ENCODE results near the gene GABRE.

GABRE gene

DNA sequence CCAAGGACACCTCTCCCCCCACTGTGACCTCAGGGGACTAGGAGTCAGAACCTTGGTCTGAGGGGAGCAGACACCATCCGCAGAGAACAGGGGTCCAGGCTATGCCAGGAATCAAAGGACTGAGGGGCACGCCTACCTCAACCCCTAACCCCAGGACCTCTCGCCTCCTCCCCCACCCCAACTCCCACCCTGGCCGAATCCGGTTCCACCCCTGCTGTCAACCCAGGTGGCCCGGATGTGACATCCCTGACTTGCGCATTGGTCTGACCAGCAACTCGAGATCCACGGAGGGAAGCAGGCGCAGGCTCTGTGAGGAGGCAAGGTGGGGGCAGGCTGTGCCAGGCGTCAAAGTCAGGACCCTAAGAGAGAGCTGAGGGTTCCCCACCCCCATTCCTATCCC lies 62.3 kb downstream of the GABRE start:
- CTCF ChIA-PET, result no interaction called here
- TF ChIP-seq, protein P1, sequence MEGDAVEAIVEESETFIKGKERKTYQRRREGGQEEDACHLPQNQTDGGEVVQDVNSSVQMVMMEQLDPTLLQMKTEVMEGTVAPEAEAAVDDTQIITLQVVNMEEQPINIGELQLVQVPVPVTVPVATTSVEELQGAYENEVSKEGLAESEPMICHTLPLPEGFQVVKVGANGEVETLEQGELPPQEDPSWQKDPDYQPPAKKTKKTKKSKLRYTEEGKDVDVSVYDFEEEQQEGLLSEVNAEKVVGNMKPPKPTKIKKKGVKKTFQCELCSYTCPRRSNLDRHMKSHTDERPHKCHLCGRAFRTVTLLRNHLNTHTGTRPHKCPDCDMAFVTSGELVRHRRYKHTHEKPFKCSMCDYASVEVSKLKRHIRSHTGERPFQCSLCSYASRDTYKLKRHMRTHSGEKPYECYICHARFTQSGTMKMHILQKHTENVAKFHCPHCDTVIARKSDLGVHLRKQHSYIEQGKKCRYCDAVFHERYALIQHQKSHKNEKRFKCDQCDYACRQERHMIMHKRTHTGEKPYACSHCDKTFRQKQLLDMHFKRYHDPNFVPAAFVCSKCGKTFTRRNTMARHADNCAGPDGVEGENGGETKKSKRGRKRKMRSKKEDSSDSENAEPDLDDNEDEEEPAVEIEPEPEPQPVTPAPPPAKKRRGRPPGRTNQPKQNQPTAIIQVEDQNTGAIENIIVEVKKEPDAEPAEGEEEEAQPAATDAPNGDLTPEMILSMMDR (conservative IDR thresholded peaks at IDR 0.05; ENCODE audit: low read depth), result no peak
- no peak for DNase-seq (ENCODE audit: low spot score)
- H3K27ac ChIP-seq, result no peak overlapping the region
- POLR2A ChIA-PET (ENCODE audit: low non-redundant PET), result no interaction called here

DNA sequence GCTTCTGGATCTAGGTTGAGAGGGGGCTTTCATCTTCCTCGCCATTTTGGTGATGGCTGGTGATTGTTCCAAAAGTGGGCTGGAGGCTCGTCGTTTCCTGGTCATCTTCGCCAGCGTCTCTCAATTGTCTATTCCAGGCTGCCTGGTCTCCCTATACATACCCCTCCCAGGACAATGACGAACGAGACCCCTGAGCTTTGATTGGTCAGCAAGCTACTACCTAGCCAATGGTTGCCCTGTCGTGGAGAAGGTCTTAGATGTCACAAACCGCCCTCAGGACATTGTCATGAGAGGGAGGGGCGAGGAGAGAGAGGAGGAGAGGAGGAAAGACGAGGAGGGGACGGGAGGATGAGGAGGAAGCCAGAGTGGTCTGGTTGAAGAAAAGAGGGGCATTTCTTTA lies 69.5 kb downstream of the GABRE start:
- TF ChIP-seq, protein P1 (conservative IDR thresholded peaks at IDR 0.05; ENCODE audit: low read depth), result no peak
- CTCF ChIA-PET, result no interaction called here

More for the DNA sequence above, 69.5 kb downstream of the GABRE start:
- POLR2A ChIA-PET (ENCODE audit: low non-redundant PET), result no interaction called here
- H3K27ac ChIP-seq, result no peak overlapping the region
- DNase-seq (ENCODE audit: low spot score), result no peak

Data from RWPE1 (cell line).